CD4-positive, alpha-beta T cell treated with Interleukin-6 for 4 hours (primary cell): Measurements from ENCODE around the gene IL1RAPL2.
"Not testable (repeated sequence)": the region's sequence is repeated elsewhere in the genome, so short reads cannot be mapped to it uniquely, and the experiment has no call there.

Experiments
- DNase-seq: peaks from one replicate; pipeline ENCODE4 v3.0.0-alpha.2; 2020; ENCODE audit warnings: mixed read lengths

The IL1RAPL2 gene

GRCh38 chrX:105636667-105637066 lies 1070.7 kb downstream of the IL1RAPL2 start:
- no peak for DNase-seq

- no peak for DNase-seq
Measured at GRCh38 chrX:105645667-105646357, 1079.8 kb downstream of the IL1RAPL2 start.

GRCh38 chrX:105646592-105647372 lies 1080.8 kb downstream of the IL1RAPL2 start:
- DNase-seq: no peak

GRCh38 chrX:105647749-105648148 lies 1081.8 kb downstream of the IL1RAPL2 start:
- DNase-seq: no peak

- DNase-seq: no peak
Measured at GRCh38 chrX:105648732-105649131, 1082.7 kb downstream of the IL1RAPL2 start.

DNA sequence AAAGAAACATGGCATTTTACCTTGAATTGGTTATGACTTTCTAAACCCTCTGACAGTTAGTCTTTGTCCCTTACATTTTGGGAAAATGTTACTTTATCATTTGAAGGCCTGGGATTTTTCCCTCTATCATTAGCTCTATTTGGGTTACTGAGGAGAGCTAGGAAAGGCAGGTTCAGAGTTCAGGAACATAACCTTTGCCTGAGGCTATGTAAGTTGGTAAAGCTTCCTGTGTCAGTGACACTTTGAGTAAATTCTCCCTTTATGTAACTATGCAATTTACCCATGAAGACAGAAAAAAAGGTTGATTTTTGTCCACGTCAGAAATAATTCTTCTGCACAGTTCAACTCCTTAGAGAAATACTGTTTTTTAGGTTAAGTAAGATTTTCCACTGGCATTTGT lies 1084.6 kb downstream of the IL1RAPL2 start:
- no peak for DNase-seq

GRCh38 chrX:105650986-105651385 lies 1085.0 kb downstream of the IL1RAPL2 start:
- DNase-seq: no peak

- DNase-seq: no peak
Measured at GRCh38 chrX:105653891-105654290, 1087.9 kb downstream of the IL1RAPL2 start.

DNA sequence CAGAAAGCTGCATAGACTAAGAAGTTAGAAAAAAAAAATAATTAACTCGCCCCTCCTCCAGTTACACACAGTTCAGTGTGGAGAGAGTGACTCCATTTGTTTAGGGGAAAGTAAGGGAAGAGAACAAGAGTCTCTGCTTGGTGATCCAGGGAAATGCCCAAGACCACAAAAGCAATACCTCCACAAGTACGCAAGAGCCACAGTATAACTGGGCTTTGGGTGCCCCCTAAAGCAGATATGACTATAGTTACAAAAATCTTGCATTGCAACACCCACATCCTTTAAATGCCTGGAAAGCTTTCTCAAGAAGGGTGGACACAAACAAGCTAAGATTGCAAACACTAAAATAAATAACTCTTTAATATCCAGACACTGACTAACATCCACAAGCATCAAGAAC lies 1092.1 kb downstream of the IL1RAPL2 start:
- DNase-seq: no peak

GRCh38 chrX:105662248-105662647 lies 1096.2 kb downstream of the IL1RAPL2 start:
- no peak for DNase-seq

- DNase-seq: no peak
Measured at GRCh38 chrX:105664243-105664642, 1098.2 kb downstream of the IL1RAPL2 start.

DNA sequence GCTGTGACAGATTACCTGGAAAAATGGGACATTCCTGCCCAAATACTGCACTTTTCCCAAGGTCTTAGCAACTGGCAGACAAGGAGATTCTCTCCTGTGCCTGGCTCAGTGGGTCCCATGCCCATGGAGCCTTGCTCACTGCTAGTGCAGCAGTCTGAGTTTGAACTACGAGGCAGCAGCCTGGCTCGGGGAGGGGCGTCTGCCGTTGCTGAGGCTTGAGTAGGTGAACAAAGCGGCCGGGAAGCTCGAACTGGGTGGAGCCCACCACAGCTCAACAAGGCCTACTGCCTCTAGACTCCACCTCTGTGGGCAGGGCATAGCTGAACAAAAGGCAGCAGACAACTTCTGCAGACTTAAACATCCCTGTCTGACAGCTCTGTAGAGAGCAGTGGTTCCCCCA lies 1118.3 kb downstream of the IL1RAPL2 start:
- DNase-seq: not testable (repeated sequence)

DNA sequence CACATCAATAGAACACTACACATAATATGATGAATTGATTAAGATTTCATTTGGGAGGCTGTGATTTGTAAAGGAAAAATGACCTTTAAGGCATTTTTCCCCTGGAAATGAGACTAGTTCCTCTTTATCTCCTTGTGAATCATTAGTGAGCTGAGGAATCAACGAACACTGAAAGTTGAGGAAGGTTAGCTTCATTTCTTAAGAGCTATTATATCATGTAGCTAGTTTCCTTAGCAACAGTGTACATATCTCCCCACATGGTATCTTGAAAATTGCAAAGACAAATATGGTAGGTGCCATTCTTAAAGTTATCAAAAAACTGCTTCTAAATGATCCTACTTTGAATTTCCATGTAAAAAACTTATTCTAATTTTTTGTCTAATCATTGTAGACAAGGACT lies 1128.8 kb downstream of the IL1RAPL2 start:
- no peak for DNase-seq

DNA sequence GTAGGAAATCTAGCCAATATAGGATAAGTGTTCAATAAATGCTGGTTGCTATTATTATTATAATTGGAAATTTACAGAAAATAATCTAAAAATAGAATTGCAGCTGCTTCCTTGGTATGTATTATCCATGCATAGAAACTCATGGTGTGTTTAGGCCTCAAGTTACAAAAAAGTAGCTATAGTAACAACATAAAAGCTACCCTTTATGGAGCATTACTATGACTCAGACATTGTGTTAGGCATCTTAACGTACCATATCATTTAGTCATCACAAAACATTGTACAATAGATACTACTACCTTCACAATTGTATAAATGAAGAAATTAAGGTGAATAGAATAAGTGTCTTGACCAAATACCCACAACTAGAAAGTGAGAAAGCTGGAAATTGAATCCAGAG lies 1129.5 kb downstream of the IL1RAPL2 start:
- DNase-seq: no peak

DNA sequence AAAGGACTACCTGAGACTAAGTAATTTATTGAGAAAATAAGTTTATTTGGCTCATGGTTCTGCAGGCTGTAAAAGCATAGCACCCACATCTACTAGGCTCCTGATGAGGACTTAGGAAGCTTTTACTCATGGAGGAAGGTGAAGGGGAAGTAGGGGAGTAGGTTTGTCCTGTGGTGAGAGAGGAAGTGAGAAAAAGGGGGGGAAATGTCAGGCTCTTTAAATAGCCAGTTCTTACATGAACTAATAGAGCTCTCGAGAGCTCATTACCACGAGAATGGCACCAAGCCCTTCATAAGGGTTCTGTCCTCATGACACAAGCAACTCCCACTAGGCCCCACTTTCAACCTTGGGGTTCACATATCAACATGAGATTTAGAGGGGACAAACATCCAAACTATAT lies 1130.9 kb downstream of the IL1RAPL2 start:
- no peak for DNase-seq

DNA sequence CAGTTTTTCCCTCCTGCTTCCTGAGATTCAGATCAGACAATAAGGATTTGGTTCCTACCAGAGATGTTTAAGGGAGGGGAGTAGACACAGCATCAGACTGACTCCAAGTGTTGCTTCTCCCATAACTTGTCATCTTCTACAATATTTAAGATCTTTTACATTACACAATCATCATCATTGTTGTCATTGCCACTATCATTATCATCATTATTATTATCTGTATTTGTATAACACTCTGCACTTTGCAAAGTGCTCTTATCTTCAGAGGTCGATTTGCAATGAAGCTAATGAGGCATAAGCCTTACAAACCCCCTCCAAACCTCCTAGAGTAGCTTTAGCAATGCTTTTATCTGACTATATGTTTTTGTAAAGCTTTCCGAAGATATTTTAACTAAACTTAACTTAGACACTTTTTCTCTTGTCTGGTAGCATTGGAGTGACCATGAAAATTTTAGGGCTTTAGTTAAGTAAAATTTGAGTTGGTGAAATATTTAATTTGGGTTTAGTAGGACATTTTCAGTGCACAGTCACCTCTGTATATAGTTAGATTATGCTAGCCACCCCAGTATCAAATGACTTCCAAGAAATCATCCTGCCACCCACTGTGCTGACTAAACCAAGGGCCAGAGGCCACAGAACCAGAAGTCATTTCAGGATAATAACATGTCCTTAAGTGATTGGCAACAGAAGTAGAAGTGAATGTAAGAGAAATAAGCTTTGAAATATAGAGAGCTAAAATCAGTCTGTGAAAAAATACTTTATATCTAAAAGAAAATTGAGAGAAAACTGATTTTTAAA lies 1132.2 kb downstream of the IL1RAPL2 start:
- no peak for DNase-seq

DNA sequence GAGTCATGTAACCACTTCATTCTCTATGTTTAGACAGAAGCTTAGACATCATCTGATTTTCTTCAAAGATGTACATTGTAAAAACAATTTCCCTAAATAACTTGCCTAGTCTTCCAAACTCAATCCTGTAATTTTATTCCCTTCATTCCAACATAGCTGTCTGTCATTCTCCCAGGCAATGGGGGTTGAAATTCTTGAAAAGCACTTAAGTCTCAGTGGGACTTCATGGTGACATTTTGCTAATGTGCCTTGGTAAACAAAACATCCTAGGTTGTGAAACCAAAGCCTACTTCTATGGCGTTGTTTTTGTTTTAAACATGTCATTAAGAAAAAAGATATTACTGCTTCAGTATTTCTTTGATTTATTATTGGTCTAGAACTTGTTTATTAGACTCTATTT lies 1134.3 kb downstream of the IL1RAPL2 start:
- DNase-seq: no peak

DNA sequence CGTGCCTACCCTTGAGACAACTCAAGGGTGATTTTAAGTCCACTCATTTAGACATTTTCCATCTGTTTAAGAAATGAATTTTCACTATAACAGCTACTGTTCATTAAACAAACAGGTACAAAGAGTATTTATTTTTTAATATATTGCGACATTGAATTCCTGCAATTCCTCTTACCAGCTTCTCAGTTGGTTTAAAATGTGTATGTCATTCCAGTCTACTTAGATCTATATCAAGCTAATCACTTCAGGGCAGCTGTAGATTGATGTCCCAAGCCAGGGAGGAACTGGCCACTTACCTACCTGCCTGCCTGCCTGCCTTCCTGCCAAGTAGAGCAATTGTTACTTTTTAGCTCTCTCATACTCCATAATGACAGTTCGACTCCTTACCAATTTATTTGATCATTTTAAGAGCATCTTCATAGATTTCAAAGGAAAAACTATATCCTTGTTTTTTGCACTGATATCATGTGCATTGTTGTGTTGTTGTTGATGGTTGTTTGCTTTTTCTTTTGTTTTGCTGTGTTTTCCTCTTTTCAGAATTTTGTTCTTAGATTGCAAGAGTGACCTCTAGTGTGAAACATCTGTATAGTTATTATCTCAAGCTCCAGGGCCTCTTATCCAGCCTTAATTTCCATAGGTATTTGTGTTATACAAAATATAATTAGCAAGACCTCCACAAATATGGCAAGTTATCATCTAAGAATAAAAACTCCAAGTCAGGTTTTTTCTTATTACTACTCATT lies 1135.5 kb downstream of the IL1RAPL2 start:
- DNase-seq: no peak

- no peak for DNase-seq
Measured at GRCh38 chrX:105703876-105704275, 1137.9 kb downstream of the IL1RAPL2 start.

DNA sequence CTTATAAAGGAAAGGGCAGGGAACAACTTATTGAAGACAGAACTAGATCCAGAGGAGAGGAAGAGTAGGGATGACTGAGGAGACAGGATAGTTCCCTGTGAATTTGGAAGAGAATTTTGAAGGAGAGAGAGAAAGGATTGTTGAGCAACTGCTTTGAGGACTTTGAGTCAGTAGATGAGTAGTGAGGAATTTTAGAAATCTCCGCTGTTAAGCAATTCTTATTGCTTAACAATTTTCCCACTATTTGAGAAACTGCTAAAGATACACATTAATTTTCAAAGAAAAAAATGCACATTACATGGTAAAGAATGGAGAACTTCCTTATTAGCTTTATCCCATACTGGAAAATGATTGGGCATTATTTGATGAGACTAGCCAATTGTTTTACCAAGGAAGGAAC lies 1140.0 kb downstream of the IL1RAPL2 start:
- no peak for DNase-seq

DNA sequence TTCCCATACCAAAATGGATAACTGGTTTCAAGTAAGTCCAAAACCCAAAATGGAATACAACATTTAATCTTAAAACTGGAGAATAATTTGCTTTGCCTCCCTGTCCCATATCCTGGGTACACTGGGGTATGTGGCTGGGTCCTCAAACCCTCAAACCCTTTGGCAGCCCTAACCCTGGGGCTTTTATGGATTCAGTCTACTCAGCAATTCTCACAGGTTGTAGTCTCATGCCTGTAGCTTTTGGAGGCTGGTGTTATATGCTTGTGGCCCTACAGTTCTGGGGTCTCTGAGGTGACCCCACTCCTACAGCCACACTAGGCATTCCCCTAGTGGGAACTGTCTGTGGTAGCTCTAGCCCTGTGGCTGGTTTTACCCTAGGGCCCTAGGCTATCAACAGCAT lies 1145.8 kb downstream of the IL1RAPL2 start:
- no peak for DNase-seq

GRCh38 chrX:105715746-105716145 lies 1149.7 kb downstream of the IL1RAPL2 start:
- DNase-seq: no peak
